Trophoblast cell (in vitro differentiated cells and primary cell): ENCODE data around the gene OR2V1.

Experiments
- DNase-seq, 2 donors: peaks; one replicate each; pipeline ENCODE4 v3.0.0-alpha.2; 2016
- H2AFZ ChIP-seq: 2 replicates; pipeline ENCODE4 v1.6.1; 2013; ENCODE audit warnings: low read length, moderate library complexity, mild to moderate bottlenecking; ENCODE audit not compliant: insufficient read depth, poor library complexity
- H2AK5ac ChIP-seq: 2 replicates; pipeline ENCODE4 v1.6.1; 2013; ENCODE audit warnings: mild to moderate bottlenecking, low read length
- H2BK120ac ChIP-seq: 2 replicates; pipeline ENCODE4 v1.6.1; 2013; ENCODE audit warnings: low read length, mild to moderate bottlenecking, moderate library complexity; ENCODE audit not compliant: insufficient read depth, poor library complexity
- H2BK12ac ChIP-seq: 2 replicates; pipeline ENCODE4 v1.6.1; 2013; ENCODE audit warnings: mild to moderate bottlenecking, low read length, moderate library complexity
- H2BK5ac ChIP-seq: 2 replicates; pipeline ENCODE4 v1.6.1; 2013; ENCODE audit warnings: low read length, low read depth, moderate library complexity, mild to moderate bottlenecking; ENCODE audit not compliant: poor library complexity
- H3K14ac ChIP-seq: 2 replicates; pipeline ENCODE4 v1.6.1; 2013; ENCODE audit warnings: mild to moderate bottlenecking, low read length
- H3K18ac ChIP-seq: 2 replicates; pipeline ENCODE4 v1.6.1; 2013; ENCODE audit warnings: mild to moderate bottlenecking, low read length
- H3K23ac ChIP-seq: 2 replicates; pipeline ENCODE4 v1.6.1; 2013; ENCODE audit warnings: low read length
- H3K27ac ChIP-seq: 2 replicates; pipeline ENCODE4 v1.5.1; 2013; ENCODE audit warnings: low read depth, mild to moderate bottlenecking, inconsistent platforms, low read length, moderate library complexity
- H3K27me3 ChIP-seq: 2 replicates; pipeline ENCODE4 v1.6.1; 2013; ENCODE audit warnings: inconsistent platforms, mild to moderate bottlenecking, low read length, moderate library complexity; ENCODE audit not compliant: insufficient read depth
- H3K36me3 ChIP-seq, 2 experiments: 1 replicate in 1 of 2; 2 replicates in 1 of 2; pipeline ENCODE4 v1.6.1; 2013; ENCODE audit warnings: low read length in 2 of 2, mild to moderate bottlenecking in 2 of 2, moderate library complexity in 1 of 2; ENCODE audit not compliant: insufficient read depth in 2 of 2, control insufficient read depth in 1 of 2
- H3K4ac ChIP-seq: 2 replicates; pipeline ENCODE4 v1.6.1; 2013; ENCODE audit warnings: low read depth, mild to moderate bottlenecking, low read length, moderate library complexity
- H3K4me1 ChIP-seq, 2 experiments: 1 replicate in 1 of 2; 2 replicates in 1 of 2; pipeline ENCODE4 v1.6.1; 2013; ENCODE audit warnings: low read length in 2 of 2, mild to moderate bottlenecking in 2 of 2, moderate library complexity in 1 of 2; ENCODE audit not compliant: insufficient read depth in 2 of 2, control insufficient read depth in 1 of 2
- H3K4me2 ChIP-seq: 2 replicates; pipeline ENCODE4 v1.6.1; 2013; ENCODE audit warnings: inconsistent platforms, mild to moderate bottlenecking, low read length, moderate library complexity
- H3K4me3 ChIP-seq: 2 replicates; pipeline ENCODE4 v1.5.1; 2013; ENCODE audit warnings: mild to moderate bottlenecking, low read depth, low read length, inconsistent platforms
- H3K79me1 ChIP-seq: one replicate; pipeline ENCODE4 v1.6.1; 2013; ENCODE audit warnings: low read length
- H3K79me2 ChIP-seq: 2 replicates; pipeline ENCODE4 v1.6.1; 2013; ENCODE audit warnings: low read length, mild to moderate bottlenecking; ENCODE audit not compliant: control insufficient read depth, insufficient read depth, poor library complexity
- H3K9ac ChIP-seq: 2 replicates; pipeline ENCODE4 v1.6.1; 2013; ENCODE audit warnings: mild to moderate bottlenecking, low read length
- H3K9me3 ChIP-seq: 2 replicates; pipeline ENCODE4 v1.6.1; 2013; ENCODE audit warnings: low read depth, mild to moderate bottlenecking, control low read depth, inconsistent platforms, low read length; ENCODE audit not compliant: insufficient read depth
- H4K12ac ChIP-seq: 2 replicates; pipeline ENCODE4 v1.6.1; 2013; ENCODE audit warnings: low read depth, mild to moderate bottlenecking, low read length, moderate library complexity
- H4K8ac ChIP-seq: 2 replicates; pipeline ENCODE4 v1.6.1; 2013; ENCODE audit warnings: low read depth, mild to moderate bottlenecking, low read length, moderate library complexity
- H4K91ac ChIP-seq: one replicate; pipeline ENCODE4 v1.6.1; 2013; ENCODE audit warnings: low read depth, mild to moderate bottlenecking, low read length, moderate library complexity
- WGBS: extraction: QIAGEN DNeasy Blood & Tissue Kit; methylation state at CpG from one replicate; pipeline ENCODE4 v1.1.7; 2013; ENCODE audit warnings: missing lambda C conversion rate; ENCODE audit not compliant: insufficient read length, insufficient coverage; ENCODE audit errors: extremely low coverage; 5-methylcytosine and 5-hydroxymethylcytosine counted together

OR2V1 gene

DNA sequence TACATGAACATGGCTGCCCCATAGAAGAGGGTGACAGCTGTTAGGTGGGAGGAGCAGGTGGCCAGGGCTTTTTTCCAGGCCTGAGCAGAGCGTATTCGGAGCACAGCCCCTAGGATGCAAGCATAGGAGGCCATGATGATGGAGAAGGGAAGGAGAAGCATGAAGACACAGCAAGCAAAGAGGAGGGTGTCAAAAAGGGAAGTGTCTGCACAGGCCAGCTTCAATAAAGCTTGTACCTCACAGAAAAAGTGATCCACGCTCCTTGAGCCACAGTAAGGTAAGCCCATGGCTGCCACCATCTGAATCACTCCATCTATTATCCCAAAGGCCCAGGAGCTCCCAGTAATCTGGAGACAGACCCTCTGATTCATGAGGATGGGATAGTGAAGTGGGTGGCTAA lies 6.4 kb downstream of the OR2V1 start:
- Histone ChIP-seq H3K4me1 (no peaks in the 10 kb centered on the region), H3K18ac (no peak overlapping the region), H2BK5ac (no peak overlapping the region), H3K27ac (no peak overlapping the region), H3K23ac (no peak overlapping the region), H3K27me3 (peaks cover 2% of the 10 kb centered on the region), H4K12ac (no peak overlapping the region), H2BK120ac (no peak overlapping the region), H3K79me1 (no peaks in the 10 kb centered on the region), H3K4me3 (no peak overlapping the region), H4K91ac (no peak overlapping the region), H2AFZ (no peak overlapping the region), H2BK12ac (no peak overlapping the region), H3K9ac (no peak overlapping the region), H3K4me2 (no peak overlapping the region), H3K79me2 (no peaks in the 10 kb centered on the region), H3K9me3 (peaks cover 2% of the 10 kb centered on the region), H3K4ac (no peak overlapping the region), H4K8ac (no peak overlapping the region), H3K36me3 (no peaks in the 10 kb centered on the region), H3K14ac (no peak overlapping the region), H2AK5ac (no peak overlapping the region)
- no peak for DNase-seq
- WGBS = no CpG with 5 or more reads among the region's 3 CpGs

GRCh38 chr5:181121675-181122561 lies 9.1 kb downstream of the OR2V1 start:
- H2AK5ac ChIP-seq = no peak overlapping the region
- no peak overlapping the region for H3K18ac ChIP-seq
- no peak overlapping the region for H3K4me2 ChIP-seq
- H4K8ac ChIP-seq = no peak overlapping the region
- H3K79me2 ChIP-seq = no peaks in the 10 kb centered on the region
- no peak overlapping the region for H2AFZ ChIP-seq
- no peak overlapping the region for H3K23ac ChIP-seq
- peaks cover 2% of the 10 kb centered on the region for H3K9me3 ChIP-seq
- no peak overlapping the region for H3K27ac ChIP-seq
- H3K79me1 ChIP-seq = no peaks in the 10 kb centered on the region
- H3K4ac ChIP-seq = no peak overlapping the region
- no peak overlapping the region for H4K12ac ChIP-seq
- no peak overlapping the region for H2BK12ac ChIP-seq
- peak in 1 of 2 donors; percentile 11 for DNase-seq
- H3K9ac ChIP-seq = no peak overlapping the region
- H3K4me1 ChIP-seq = no peaks in the 10 kb centered on the region
- H2BK5ac ChIP-seq = no peak overlapping the region
- peaks cover 2% of the 10 kb centered on the region for H3K27me3 ChIP-seq
- no CpG with 5 or more reads among the region's 28 CpGs for WGBS
- H3K4me3 ChIP-seq = no peak overlapping the region
- no peak overlapping the region for H2BK120ac ChIP-seq
- H3K14ac ChIP-seq = no peak overlapping the region
- H3K36me3 ChIP-seq = no peaks in the 10 kb centered on the region
- no peak overlapping the region for H4K91ac ChIP-seq

- Histone ChIP-seq H3K18ac (no peak overlapping the region), H2AFZ (no peak overlapping the region), H4K8ac (no peak overlapping the region), H3K9ac (no peak overlapping the region), H3K23ac (no peak overlapping the region), H3K79me2 (no peaks in the 10 kb centered on the region), H2BK12ac (no peak overlapping the region), H2BK5ac (no peak overlapping the region), H3K9me3 (peaks cover 2% of the 10 kb centered on the region), H3K79me1 (no peaks in the 10 kb centered on the region), H3K36me3 (no peaks in the 10 kb centered on the region), H2BK120ac (no peak overlapping the region), H4K91ac (no peak overlapping the region), H4K12ac (no peak overlapping the region), H3K4me2 (no peak overlapping the region), H3K27me3 (peaks cover 4% of the 10 kb centered on the region), H3K27ac (no peak overlapping the region), H2AK5ac (no peak overlapping the region), H3K14ac (no peak overlapping the region), H3K4me3 (no peak overlapping the region), H3K4me1 (no peaks in the 10 kb centered on the region), H3K4ac (no peak overlapping the region)
- WGBS = no CpG with 5 or more reads among the region's 5 CpGs
- peak in 1 of 2 donors; percentile 18 for DNase-seq
These were observed 10.2 kb downstream of the OR2V1 start for GRCh38 chr5:181120761-181121160.

- H2BK12ac ChIP-seq = no peak overlapping the region
- no peak overlapping the region for H3K4me2 ChIP-seq
- H3K18ac ChIP-seq = no peak overlapping the region
- no peak overlapping the region for H4K8ac ChIP-seq
- no peaks in the 10 kb centered on the region for H3K79me1 ChIP-seq
- H2AFZ ChIP-seq = no peak overlapping the region
- no peak overlapping the region for H3K4ac ChIP-seq
- no peak overlapping the region for H2BK120ac ChIP-seq
- WGBS = no CpG with 5 or more reads among the region's 4 CpGs
- peaks cover 4% of the 10 kb centered on the region for H3K27me3 ChIP-seq
- no peak overlapping the region for H3K27ac ChIP-seq
- H2AK5ac ChIP-seq = no peak overlapping the region
- DNase-seq = no peak
- H4K12ac ChIP-seq = no peak overlapping the region
- no peak overlapping the region for H3K23ac ChIP-seq
- H3K4me3 ChIP-seq = no peak overlapping the region
- no peaks in the 10 kb centered on the region for H3K36me3 ChIP-seq
- H3K4me1 ChIP-seq = no peaks in the 10 kb centered on the region
- peaks cover 2% of the 10 kb centered on the region for H3K9me3 ChIP-seq
- H4K91ac ChIP-seq = no peak overlapping the region
- H3K79me2 ChIP-seq = no peaks in the 10 kb centered on the region
- H3K9ac ChIP-seq = no peak overlapping the region
- no peak overlapping the region for H3K14ac ChIP-seq
- no peak overlapping the region for H2BK5ac ChIP-seq
These were observed 10.7 kb downstream of the OR2V1 start for GRCh38 chr5:181120306-181120705.
